GM18867 (cell line): ENCODE measurements around the gene SEMA5A.

ENCODE experiments used
- ATAC-seq: cut with Tn5 transposase; IDR thresholded peaks from one replicate; pipeline ENCODE4 v1.9.1; 2021; ENCODE audit warnings: mild to moderate bottlenecking, moderate library complexity; ENCODE audit not compliant: unreplicated experiment

Gene SEMA5A

GRCh38 chr5:9052421-9052820, 493.5 kb downstream of the SEMA5A start:
- no peak for ATAC-seq

- no peak for ATAC-seq
Measured at GRCh38 chr5:9051779-9052178, 494.1 kb downstream of the SEMA5A start.

GRCh38 chr5:9047932-9048331, 497.9 kb downstream of the SEMA5A start:
- ATAC-seq: no peak

- ATAC-seq: no peak
Measured at GRCh38 chr5:9046756-9047481, 499.0 kb downstream of the SEMA5A start.

- no peak for ATAC-seq
Measured at GRCh38 chr5:9045946-9046345, 499.9 kb downstream of the SEMA5A start.

GRCh38 chr5:9042241-9042640, 503.6 kb downstream of the SEMA5A start:
- no peak for ATAC-seq

GRCh38 chr5:9040475-9040874, 505.4 kb downstream of the SEMA5A start:
- ATAC-seq: no peak

- ATAC-seq: no peak
Measured at GRCh38 chr5:9037048-9037447, 508.8 kb downstream of the SEMA5A start.

GRCh38 chr5:9035346-9035745, 510.5 kb downstream of the SEMA5A start:
- ATAC-seq: no peak

GRCh38 chr5:9034649-9035048, 511.2 kb downstream of the SEMA5A start:
- no peak for ATAC-seq

GRCh38 chr5:9033524-9033923, 512.4 kb downstream of the SEMA5A start:
- no peak for ATAC-seq

- ATAC-seq: no peak
Measured at GRCh38 chr5:9025942-9026341, 519.9 kb downstream of the SEMA5A start.

- ATAC-seq: no peak
Measured at GRCh38 chr5:9020996-9021395, 524.9 kb downstream of the SEMA5A start.

- no peak for ATAC-seq
Measured at GRCh38 chr5:9015937-9016270, 530.0 kb downstream of the SEMA5A start.

GRCh38 chr5:9015260-9015936, 530.5 kb downstream of the SEMA5A start:
- no peak for ATAC-seq

GRCh38 chr5:9013147-9013546, 532.7 kb downstream of the SEMA5A start:
- no peak for ATAC-seq

GRCh38 chr5:9009931-9010651, 535.8 kb downstream of the SEMA5A start:
- ATAC-seq: no peak

GRCh38 chr5:8997542-8998070, 548.3 kb downstream of the SEMA5A start:
- ATAC-seq: no peak

- peak; percentile 48 for ATAC-seq
Measured at GRCh38 chr5:8993031-8993430, 552.8 kb downstream of the SEMA5A start.
